ENCODE measurements around the gene GLCCI1. TPM values are rescaled to one million over a fixed set of nuclear protein-coding genes. Genes with fewer than 3 reads are reported as not detected.
"Not testable (repeated sequence)": the region's sequence is repeated elsewhere in the genome, so short reads cannot be mapped to it uniquely, and the experiment has no call there.

GLCCI1 gene
- total RNA-seq, 6 donors from 2014 or later, result 27.4 to 240 (median 46.6) TPM

- Histone ChIP-seq H3K4me1 (no peaks in the 10 kb centered on the region), H3K36me3 (peaks cover 0 to 19% (median 8%) of the 10 kb centered on the region in 4 donors), H3K27ac (no peak overlapping the region), H3K27me3 (no peaks in the 10 kb centered on the region), H3K9me3 (no peaks in the 10 kb centered on the region), H3K4me3 (no peak overlapping the region)
- 92 to 93% methylated on average over 6 of the region's 6 CpGs for WGBS, 2 donors
- TF ChIP-seq EP300 (IDR thresholded peaks at IDR 0.05) (no peak), CTCF (IDR thresholded peaks at IDR 0.05) (no peak), POLR2A (IDR thresholded peaks at IDR 0.05) (no peak), POLR2AphosphoS5 (IDR thresholded peaks at IDR 0.05) (no peak)
- DNase-seq (no peak), ATAC-seq (ENCODE audit: low FRiP score in 2 of 2) (no peak)
Measured at GRCh38 chr7:8086239-8086638, 117.6 kb downstream of the GLCCI1 start.

GRCh38 chr7:8089036-8089780 is 120.6 kb downstream of the GLCCI1 start:
- no peak for TF ChIP-seq POLR2AphosphoS5 (IDR thresholded peaks at IDR 0.05)
- H3K27me3 ChIP-seq, result no peaks in the 10 kb centered on the region
- ATAC-seq (ENCODE audit: low FRiP score in 2 of 2), result no peak
- H3K36me3 ChIP-seq, result peaks cover 0 to 19% (median 8%) of the 10 kb centered on the region in 4 donors
- no peak for DNase-seq
- H3K4me1 ChIP-seq, result no peaks in the 10 kb centered on the region
- 94 to 96% methylated on average over 6 of the region's 6 CpGs for WGBS, 2 donors
- no peak overlapping the region for H3K4me3 ChIP-seq
- no peaks in the 10 kb centered on the region for H3K9me3 ChIP-seq
- no peak overlapping the region for H3K27ac ChIP-seq

- H3K4me1 ChIP-seq, result no peaks in the 10 kb centered on the region
- whole genome bisulfite sequencing, 2 donors, result 89 to 90% methylated on average over 2 of the region's 2 CpGs
- H3K36me3 ChIP-seq, result no peaks in the 10 kb centered on the region
- DNase-seq, result no peak
- H3K4me3 ChIP-seq, result no peak overlapping the region
- H3K27ac ChIP-seq, result no peak overlapping the region
- no peaks in the 10 kb centered on the region for H3K27me3 ChIP-seq
- H3K9me3 ChIP-seq, result no peaks in the 10 kb centered on the region
- no peak for TF ChIP-seq POLR2AphosphoS5 (IDR thresholded peaks at IDR 0.05)
- no peak for TF ChIP-seq POLR2A (IDR thresholded peaks at IDR 0.05)
- no peak for TF ChIP-seq CTCF (IDR thresholded peaks at IDR 0.05)
- TF ChIP-seq EP300 (IDR thresholded peaks at IDR 0.05), result no peak
- no peak for ATAC-seq (ENCODE audit: low FRiP score in 2 of 2)
Measured at GRCh38 chr7:8092140-8092539, 123.5 kb downstream of the GLCCI1 start.

DNA sequence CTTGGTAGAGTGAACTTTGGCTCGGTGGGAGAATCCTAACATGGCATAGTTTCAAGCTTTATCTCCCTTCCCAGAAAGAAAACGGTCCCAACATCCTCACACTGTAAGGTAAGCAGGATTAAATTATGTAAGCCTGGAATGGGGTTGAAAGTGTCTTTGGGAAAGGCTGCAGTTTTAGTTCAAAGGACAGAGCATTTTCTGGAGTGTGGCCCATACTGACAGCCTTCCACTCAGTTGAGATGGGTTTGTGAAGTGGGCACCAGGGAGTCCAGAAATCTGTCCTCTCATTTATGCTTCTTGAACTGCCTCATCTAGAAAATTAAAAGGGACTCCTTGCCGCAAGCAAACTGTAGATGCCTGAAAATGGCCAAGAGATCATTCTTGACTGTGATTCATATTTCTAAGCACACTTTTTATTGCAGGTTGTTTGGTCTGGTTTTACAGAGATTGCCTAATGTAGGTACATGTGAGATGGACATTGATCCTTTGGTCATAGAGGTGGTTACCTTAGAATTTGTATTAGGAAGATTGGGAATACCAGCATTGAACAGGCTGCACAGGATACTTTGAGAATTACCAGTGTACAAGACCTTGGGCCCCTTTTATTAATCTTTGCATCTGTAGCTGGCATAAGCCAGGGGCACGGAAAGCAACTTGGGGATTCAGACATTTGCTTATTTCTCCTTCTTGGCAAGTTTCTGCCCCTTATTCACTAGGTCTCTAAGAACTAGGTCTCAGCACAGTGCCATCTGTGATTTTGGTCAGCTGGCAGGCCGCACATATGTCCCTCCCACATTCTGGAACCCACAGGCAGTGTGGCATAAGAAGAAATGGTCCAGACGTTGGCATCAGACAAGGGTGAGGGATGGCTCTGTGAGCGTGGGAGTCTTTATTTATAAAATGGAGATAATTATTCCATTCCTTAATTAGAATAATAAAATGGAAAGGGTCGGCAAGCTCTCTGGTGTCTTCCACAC is 125.9 kb downstream of the GLCCI1 start:
- H3K27ac ChIP-seq, result no peak overlapping the region
- DNase-seq (no peak), ATAC-seq (ENCODE audit: low FRiP score in 2 of 2) (no peak)
- H3K4me3 ChIP-seq, result no peak overlapping the region
- no peaks in the 10 kb centered on the region for H3K4me1 ChIP-seq
- 93% methylated on average over 8 of the region's 8 CpGs for WGBS, 2 donors
- H3K27me3 ChIP-seq, result no peaks in the 10 kb centered on the region
- no peaks in the 10 kb centered on the region for H3K36me3 ChIP-seq
- H3K9me3 ChIP-seq, result no peaks in the 10 kb centered on the region
- no peak for TF ChIP-seq CTCF (IDR thresholded peaks at IDR 0.05)
- no peak for TF ChIP-seq EP300 (IDR thresholded peaks at IDR 0.05)
- no peak for TF ChIP-seq POLR2AphosphoS5 (IDR thresholded peaks at IDR 0.05)
- TF ChIP-seq POLR2A (IDR thresholded peaks at IDR 0.05), result no peak

DNA sequence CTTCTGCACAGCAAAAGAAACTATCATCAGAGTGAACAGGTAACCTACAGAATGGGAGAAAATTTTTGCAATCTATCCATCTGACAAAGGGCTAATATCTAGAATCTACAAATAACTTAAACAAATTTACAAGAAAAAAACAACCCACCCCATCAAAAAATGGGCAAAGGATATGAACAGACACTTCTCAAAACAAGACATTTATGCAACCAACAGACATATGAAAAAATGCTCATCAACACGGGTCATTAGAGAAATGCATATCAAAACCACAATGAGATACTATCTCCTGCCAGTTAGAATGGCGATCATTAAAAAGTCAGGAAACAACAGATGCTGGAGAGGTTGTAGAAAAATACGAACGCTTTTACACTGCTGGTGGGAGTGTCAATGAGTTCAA is 132.7 kb downstream of the GLCCI1 start:
- WGBS, 2 donors, result 91 to 92% methylated on average over 4 of the region's 4 CpGs
- not testable (repeated sequence) for H3K4me1 ChIP-seq; H3K27me3 ChIP-seq; ATAC-seq (ENCODE audit: low FRiP score in 2 of 2); H3K27ac ChIP-seq; DNase-seq; H3K9me3 ChIP-seq; H3K36me3 ChIP-seq; H3K4me3 ChIP-seq
